Psoas muscle (tissue), 8 donors: ENCODE measurements around the gene HBEGF. TPM values are rescaled to one million over a fixed set of nuclear protein-coding genes. Genes with fewer than 3 reads are reported as not detected.

Source experiments
- ATAC-seq, 4 donors: fragments of 200-7000 bp; cut with Tn5 transposase; one replicate each; pipeline ENCODE4 v1.9.1; 2020; ENCODE audit warnings: moderate library complexity in 3 of 4, mild to moderate bottlenecking in 2 of 4
- DNase-seq, 2 donors: peaks; one replicate each; pipeline ENCODE4 v3.0.0-alpha.2; 2020
- H3K27ac ChIP-seq: fragments of 200-600 bp; one replicate; pipeline ENCODE4 v1.8.0; 2022
- H3K27me3 ChIP-seq, 3 donors: fragments of 200-600 bp in 1 of 3; one replicate each; pipeline versions ENCODE4 v1.6.1 to v1.8.0; 2013 to 2022; ENCODE audit warnings: low read length in 2 of 3, mild to moderate bottlenecking in 2 of 3, moderate library complexity in 1 of 3; ENCODE audit not compliant: insufficient read depth in 3 of 3
- H3K36me3 ChIP-seq, 2 donors: fragments of 200-600 bp in 1 of 2; one replicate each; pipeline versions ENCODE4 v1.6.1 to v1.8.0; 2013 to 2022; ENCODE audit warnings: low read depth in 1 of 2, mild to moderate bottlenecking in 1 of 2, moderate library complexity in 1 of 2; ENCODE audit not compliant: insufficient read depth in 1 of 2
- H3K4me1 ChIP-seq: fragments of 200-600 bp; one replicate; pipeline ENCODE4 v1.8.0; 2022
- H3K4me3 ChIP-seq: fragments of 200-600 bp; one replicate; pipeline ENCODE4 v1.8.0; 2022; ENCODE audit warnings: mild to moderate bottlenecking
- H3K9me3 ChIP-seq: fragments of 200-600 bp; one replicate; pipeline ENCODE4 v1.8.0; 2022
- CTCF ChIP-seq: fragments of 200-600 bp; IDR thresholded peaks from one replicate; pipeline ENCODE4 v1.8.0; 2022; ENCODE audit warnings: antibody characterized with exemption
- WGBS, 3 donors: extraction: QIAGEN DNeasy Blood & Tissue Kit; methylation state at CpG; one replicate each; pipeline versions ENCODE4 v1.1.6 to v1.1.7; 2013; 5-methylcytosine and 5-hydroxymethylcytosine counted together
- intact Hi-C, 2 donors: fragments of 100-400 bp; cut with DNase I; formaldehyde crosslinking; loops; one replicate each; pipeline versions ENCODE4 v1.11.0 to v1.14.2; 2022
- polyA plus RNA-seq, 3 donors: library from polyadenylated mRNA; stranded (reverse); fragments of 200-250 nt; gene quantifications; one replicate each; pipeline ENCODE4 v1.2.3, GENCODE V29; 2013
- total RNA-seq, 4 donors: library from RNA; stranded (reverse); fragmentation: NEBNext Ultra II Directional in 2 of 4; extraction: Animal tissue kit (Norgen Biotek cat#: 25700) in 2 of 4; gene quantifications; one replicate each; pipeline versions ENCODE4 v1.2.1 to v1.2.4, GENCODE V29; 2021 to 2023
- donor health status: healthy with polysubstance abuse.
- donor health status: DM: no; HTN: no; CAD: no; lungs with moderate emphysema.
- donor health status: Bipolar disorder and iron deficiency.
- donor health status: healthy.
- donor health status: DM: yes; HTN: yes; CAD: no.
- donor health status: DM: no; HTN: no; CAD: no.
- donor health status: DM: no; HTN: no; CAD: no.
- donor health status: DM: yes; HTN: yes; CAD: no.

The HBEGF gene
- total and polyA plus RNA-seq, 7 donors = 14.5 to 60.8 (median 33.5) TPM

- ATAC-seq = no peak
- peaks cover 5% of the 10 kb centered on the region for H3K4me1 ChIP-seq
- no peak within 1 kb of the TSS for H3K4me3 ChIP-seq
- H3K9me3 ChIP-seq = no peaks in the 10 kb centered on the region
- TF ChIP-seq CTCF = no peak
- H3K27ac ChIP-seq = no peak within 1 kb of the TSS
- intact Hi-C loops = no loop called here
- no peak for DNase-seq
- 86 to 93% (median 92%) methylated on average over 2 of the region's 2 CpGs for WGBS, 3 donors
- H3K36me3 ChIP-seq = no peaks in the 10 kb centered on the region
- H3K27me3 ChIP-seq = no peaks in the 10 kb centered on the region
Measured at GRCh38 chr5:140360101-140360500, 13.7 kb upstream of the HBEGF start, which contains the start of gene SLC4A9. SLC4A9 (plus strand) TSS chr5:140360194; CDS start chr5:140360237, 43 bp downstream.

GRCh38 chr5:140358738-140359310 lies 12.4 kb upstream of the HBEGF start:
- Histone ChIP-seq H3K4me1 (peaks cover 5% of the 10 kb centered on the region), H3K36me3 (no peaks in the 10 kb centered on the region), H3K9me3 (no peaks in the 10 kb centered on the region), H3K27me3 (no peaks in the 10 kb centered on the region), H3K27ac (no peak overlapping the region), H3K4me3 (no peak overlapping the region)
- ATAC-seq (no peak), DNase-seq (no peak)
- WGBS, 3 donors = 54 to 79% (median 70%) methylated on average over 4 of the region's 4 CpGs
- peak; percentile 24 for TF ChIP-seq CTCF
- intact Hi-C loops = loop anchor here in 1 of 2 donors (10.0 kb wide), 1 partner anchor 284 kb away; no protein-coding TSS in a partner anchor

GRCh38 chr5:140357726-140358093 lies 11.3 kb upstream of the HBEGF start:
- peak; percentile 94 to 97 (median 94) for ATAC-seq
- peak overlapping the region; percentile 48 for H3K4me3 ChIP-seq
- intact Hi-C loops = loop anchor here (1.0 to 10.0 kb wide), 3 partner anchors 113 to 283 kb away; no protein-coding TSS in a partner anchor
- H3K36me3 ChIP-seq = no peaks in the 10 kb centered on the region
- peak; percentile 88 for TF ChIP-seq CTCF
- no peaks in the 10 kb centered on the region for H3K9me3 ChIP-seq
- no peak overlapping the region for H3K27ac ChIP-seq
- no peaks in the 10 kb centered on the region for H3K27me3 ChIP-seq
- peak; percentile 82 to 88 for DNase-seq
- peaks cover 5% of the 10 kb centered on the region for H3K4me1 ChIP-seq
- WGBS, 3 donors = 0 to 1% (median 1%) methylated on average over 18 of the region's 18 CpGs

- no peaks in the 10 kb centered on the region for H3K36me3 ChIP-seq
- ATAC-seq = peak in 1 of 4 donors; percentile 7
- WGBS, 3 donors = 36 to 42% (median 40%) methylated on average over 10 of the region's 10 CpGs
- no peak overlapping the region for H3K4me3 ChIP-seq
- H3K4me1 ChIP-seq = peaks cover 5% of the 10 kb centered on the region
- H3K27me3 ChIP-seq = no peaks in the 10 kb centered on the region
- no peak for TF ChIP-seq CTCF
- no peak overlapping the region for H3K27ac ChIP-seq
- intact Hi-C loops = loop anchor here (1.0 to 10.0 kb wide), 3 partner anchors 112 to 282 kb away; no protein-coding TSS in a partner anchor
- H3K9me3 ChIP-seq = no peaks in the 10 kb centered on the region
- DNase-seq = no peak
Measured at GRCh38 chr5:140356853-140357725, 10.7 kb upstream of the HBEGF start.
